ENCODE results near the gene ABCG1.

Gene ABCG1

GRCh38 chr21:42332557-42333317, 113.8 kb downstream of the ABCG1 start:
- H3K4me3 ChIP-seq (ENCODE audit: low read length), result no peak overlapping the region
- DNase-seq (ENCODE audit: low read depth), result no peak
- no peak for TF ChIP-seq CTCF (IDR thresholded peaks at IDR 0.05; ENCODE audit: insufficient read depth, low read depth, low read length, missing control alignments)

DNA sequence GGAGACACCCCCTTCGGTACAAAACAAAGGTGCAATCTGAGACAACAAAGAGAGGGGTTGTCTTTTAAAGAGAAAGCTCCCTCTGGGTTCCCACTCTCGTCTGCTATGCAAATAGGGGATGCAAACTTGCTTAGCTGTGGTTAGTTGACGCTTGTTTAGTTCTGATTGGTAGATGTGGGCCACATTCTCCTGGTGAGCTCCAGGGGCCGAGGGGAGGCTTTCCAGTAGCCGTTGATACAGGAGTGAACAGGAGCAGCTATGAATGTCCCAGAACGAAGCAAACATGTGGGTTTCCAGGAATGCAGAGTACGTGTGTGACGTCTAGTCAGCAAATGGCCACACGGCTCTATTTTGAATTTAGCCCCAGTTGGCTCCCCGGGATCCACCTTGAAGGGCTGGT, 117.1 kb downstream of the ABCG1 start:
- no peak overlapping the region for H3K4me3 ChIP-seq (ENCODE audit: low read length)
- DNase-seq (ENCODE audit: low read depth), result peak; percentile 16
- no peak for TF ChIP-seq CTCF (IDR thresholded peaks at IDR 0.05; ENCODE audit: insufficient read depth, low read depth, low read length, missing control alignments)

- no peak for TF ChIP-seq CTCF (IDR thresholded peaks at IDR 0.05; ENCODE audit: insufficient read depth, low read depth, low read length, missing control alignments)
- no peak overlapping the region for H3K4me3 ChIP-seq (ENCODE audit: low read length)
- no peak for DNase-seq (ENCODE audit: low read depth)
These were observed 118.3 kb downstream of the ABCG1 start for GRCh38 chr21:42337276-42337675.

GRCh38 chr21:42337830-42338728, 119.1 kb downstream of the ABCG1 start:
- DNase-seq (ENCODE audit: low read depth), result peak; percentile 84
- TF ChIP-seq CTCF (IDR thresholded peaks at IDR 0.05; ENCODE audit: insufficient read depth, low read depth, low read length, missing control alignments), result peak; percentile 87
- no peak overlapping the region for H3K4me3 ChIP-seq (ENCODE audit: low read length)

- no peak for DNase-seq (ENCODE audit: low read depth)
- no peak for TF ChIP-seq CTCF (IDR thresholded peaks at IDR 0.05; ENCODE audit: insufficient read depth, low read depth, low read length, missing control alignments)
- H3K4me3 ChIP-seq (ENCODE audit: low read length), result no peak overlapping the region
These were observed 120.1 kb downstream of the ABCG1 start for GRCh38 chr21:42338729-42339715.

Measured in epithelial cell of esophagus (primary cell).